Vagina (tissue), 2 donors: ENCODE data around the gene STK16.

ENCODE experiments used
- CTCF ChIP-seq, 3 experiments: fragments of 450-650 bp in 2 of 3; fragments of 200-600 bp in 1 of 3; sonication (generic) in 1 of 3; IDR thresholded peaks; one replicate each; pipeline ENCODE4 v1.5.1; 2017 to 2019; ENCODE audit warnings: antibody characterized with exemption in 3 of 3, mild to moderate bottlenecking in 2 of 3, moderate library complexity in 2 of 3
- POLR2A ChIP-seq, 2 donors: fragments of 450-650 bp; IDR thresholded peaks; one replicate each; pipeline ENCODE4 v1.6.1; 2017; ENCODE audit warnings: antibody characterized with exemption in 2 of 2, mild to moderate bottlenecking in 2 of 2, moderate library complexity in 2 of 2

- TF ChIP-seq CTCF (IDR thresholded peaks at IDR 0.05) (no peak), POLR2A (IDR thresholded peaks at IDR 0.05) (no peak)
These were observed 1.3 kb downstream of the STK16 start for GRCh38 chr2:219246559-219246958.
